ENCODE measurements around the gene ATP8B1. TPM values are rescaled to one million over a fixed set of nuclear protein-coding genes. Genes with fewer than 3 reads are reported as not detected.
A peak's percentile ranks its signal among the peaks of the same experiment; 100 is the strongest.

The ATP8B1 gene
- total and polyA plus RNA-seq, 9 of the 15 experiments (the other 6 are each of a cell fraction or from before 2014, with no cell fraction given), result 0.01 to 0.22 (median 0.03) TPM; not detected in 3

DNA sequence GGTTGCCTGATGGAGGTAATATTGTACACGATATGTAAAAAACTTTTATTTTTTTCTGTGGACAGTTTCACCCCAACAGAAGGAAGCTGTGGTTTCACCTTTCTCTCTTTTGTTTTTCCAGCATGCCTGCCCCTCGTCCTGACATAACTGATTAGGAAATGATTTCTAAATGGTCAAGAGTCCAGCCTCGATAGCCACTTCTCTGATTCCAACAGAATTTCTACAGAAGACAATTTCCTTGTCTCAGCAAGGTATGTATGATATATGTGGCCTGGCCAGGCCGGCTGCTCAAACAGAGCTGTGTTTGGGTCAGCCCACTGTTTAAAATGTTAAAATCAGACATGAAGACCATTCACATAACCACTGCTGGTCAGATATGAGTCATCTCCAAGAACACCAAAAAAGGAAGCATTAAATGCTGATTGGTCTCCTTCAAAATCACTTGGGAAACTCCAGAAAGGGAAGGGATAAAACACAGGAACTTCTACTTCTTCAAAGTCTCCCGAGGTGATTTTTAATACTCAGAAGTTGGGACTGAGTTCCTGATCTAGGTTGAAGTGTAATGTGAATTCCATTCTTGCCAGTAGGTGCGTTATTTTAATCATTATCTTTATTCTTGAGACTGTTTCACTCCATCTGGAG lies 22.3 kb downstream of the ATP8B1 start (continued):
- TF ChIP-seq SMAD4 (CRISPR knock-in tag; conservative IDR thresholded peaks at IDR 0.05) (no peak), JUN (IDR thresholded peaks at IDR 0.05; ENCODE audit: borderline replicate concordance, low read depth, low read length) (peak; percentile 30; the same call in 1 of the 2 replicates), JUN (CRISPR knock-in tag; IDR thresholded peaks at IDR 0.05; ENCODE audit: borderline replicate concordance) (no peak), MTF1 (CRISPR knock-in tag; IDR thresholded peaks at IDR 0.05; ENCODE audit: borderline replicate concordance) (no peak), ADNP (tag; IDR thresholded peaks at IDR 0.05) (no peak), MEIS2 (IDR thresholded peaks at IDR 0.05; ENCODE audit: partially characterized antibody) (peak; percentile 41), ZNF224 (CRISPR knock-in tag; IDR thresholded peaks at IDR 0.05) (no peak), ZNF639 (CRISPR knock-in tag; conservative IDR thresholded peaks at IDR 0.05 in 1 of 2, IDR thresholded peaks at IDR 0.05 in 1 of 2) (peak in 1 of 2 experiments; percentile 61; a peak in 1 of 4 replicates), ZNF668 (CRISPR knock-in tag; IDR thresholded peaks at IDR 0.05) (no peak), SMARCA5 (IDR thresholded peaks at IDR 0.05) (no peak), ZNF41 (CRISPR knock-in tag; conservative IDR thresholded peaks at IDR 0.05) (no peak), ZNF766 (CRISPR knock-in tag; conservative IDR thresholded peaks at IDR 0.05) (0 out of 2 replicates have a peak, but pooled peaks have one; percentile 15)
- TF ChIP-seq, protein P1, sequence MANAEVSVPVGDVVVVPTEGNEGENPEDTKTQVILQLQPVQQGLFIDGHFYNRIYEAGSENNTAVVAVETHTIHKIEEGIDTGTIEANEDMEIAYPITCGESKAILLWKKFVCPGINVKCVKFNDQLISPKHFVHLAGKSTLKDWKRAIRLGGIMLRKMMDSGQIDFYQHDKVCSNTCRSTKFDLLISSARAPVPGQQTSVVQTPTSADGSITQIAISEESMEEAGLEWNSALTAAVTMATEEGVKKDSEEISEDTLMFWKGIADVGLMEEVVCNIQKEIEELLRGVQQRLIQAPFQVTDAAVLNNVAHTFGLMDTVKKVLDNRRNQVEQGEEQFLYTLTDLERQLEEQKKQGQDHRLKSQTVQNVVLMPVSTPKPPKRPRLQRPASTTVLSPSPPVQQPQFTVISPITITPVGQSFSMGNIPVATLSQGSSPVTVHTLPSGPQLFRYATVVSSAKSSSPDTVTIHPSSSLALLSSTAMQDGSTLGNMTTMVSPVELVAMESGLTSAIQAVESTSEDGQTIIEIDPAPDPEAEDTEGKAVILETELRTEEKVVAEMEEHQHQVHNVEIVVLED (CRISPR knock-in tag; IDR thresholded peaks at IDR 0.05), result no peak
